H1 (cell line): ENCODE data around the gene SLC24A5. TPM values are rescaled to one million over a fixed set of nuclear protein-coding genes. Genes with fewer than 3 reads are reported as not detected.

Source experiments
- CTCF ChIA-PET: fragments of 300-600 bp; sonication (Branson Sonifier 250); formaldehyde crosslinking; loops from one replicate; lab custom pipeline; 2021; ENCODE audit not compliant: partially characterized antibody; lab: Charles Lee
- POLR2A ChIA-PET: fragments of 300-600 bp; sonication (Branson Sonifier 250); formaldehyde crosslinking; loops from one replicate; lab custom pipeline; 2021; ENCODE audit warnings: inconsistent platforms; ENCODE audit not compliant: partially characterized antibody; lab: Charles Lee
- DNase-seq, 2 experiments: peaks; one replicate each; pipeline versions ENCODE4 v3.0.0 to v3.0.0-alpha.2; 2010 to 2022; ENCODE audit warnings: low spot score in 2 of 2, low read depth in 1 of 2, mixed read lengths in 1 of 2
- FAIRE-seq: peaks from 2 replicates; lab custom pipeline; 2011; peaks lifted over from hg19 to GRCh38; lab: Jason Lieb, UNC
- H2AFZ ChIP-seq: 2 replicates; pipeline ENCODE4 v1.8.1; 2012; ENCODE audit warnings: low read length, inconsistent platforms
- H2AK5ac ChIP-seq: 2 replicates; pipeline ENCODE4 v1.6.1; 2013; ENCODE audit warnings: low read depth, low read length
- H2BK120ac ChIP-seq: replicated peaks from 2 replicates; pipeline ENCODE3; 2013; ENCODE audit warnings: low read depth, low read length, inconsistent platforms
- H2BK12ac ChIP-seq: 2 replicates; pipeline ENCODE4 v1.6.1; 2013; ENCODE audit warnings: low read depth, low read length
- H2BK15ac ChIP-seq: 2 replicates; pipeline ENCODE4 v1.6.1; 2013; ENCODE audit warnings: low read length
- H2BK20ac ChIP-seq: 2 replicates; pipeline ENCODE4 v1.6.1; 2013; ENCODE audit warnings: low read length
- H2BK5ac ChIP-seq: 2 replicates; pipeline ENCODE4 v1.6.1; 2013; ENCODE audit warnings: low read depth, low read length
- H3K14ac ChIP-seq: 2 replicates; pipeline ENCODE4 v1.6.1; 2013; ENCODE audit warnings: inconsistent platforms; ENCODE audit not compliant: insufficient read length
- H3K18ac ChIP-seq: 2 replicates; pipeline ENCODE4 v1.6.1; 2013; ENCODE audit warnings: low read length; ENCODE audit errors: extremely low read depth
- H3K23ac ChIP-seq: 2 replicates; pipeline ENCODE4 v1.6.1; 2013; ENCODE audit warnings: inconsistent platforms; ENCODE audit not compliant: insufficient read length
- H3K23me2 ChIP-seq: 2 replicates; pipeline ENCODE4 v1.6.1; 2013; ENCODE audit warnings: low read depth, low read length
- H3K27ac ChIP-seq: 2 replicates; pipeline ENCODE4 v1.6.1; 2011; ENCODE audit warnings: low read depth, low read length, inconsistent platforms
- H3K27me3 ChIP-seq, 4 experiments: replicated peaks in 1 of 4; 1 replicate in 1 of 4; 2 replicates in 3 of 4; pipeline versions ENCODE4 v1.6.1 to v1.8.1; 2011 to 2013; ENCODE audit warnings: low read length in 3 of 4, mild to moderate bottlenecking in 3 of 4, inconsistent platforms in 2 of 4, mixed read lengths in 2 of 4, moderate library complexity in 1 of 4; ENCODE audit not compliant: control insufficient read depth in 3 of 4, insufficient read depth in 3 of 4; ENCODE audit errors: extremely low read depth in 1 of 4
- H3K36me3 ChIP-seq, 4 experiments: 2 replicates each; pipeline versions ENCODE4 v1.6.1 to v1.8.1; 2011 to 2013; ENCODE audit warnings: mild to moderate bottlenecking in 4 of 4, low read length in 3 of 4, moderate library complexity in 2 of 4, control low read depth in 1 of 4, inconsistent platforms in 1 of 4; ENCODE audit not compliant: insufficient read depth in 4 of 4, control insufficient read depth in 2 of 4
- H3K4ac ChIP-seq: replicated peaks from 2 replicates; pipeline ENCODE3; 2013; ENCODE audit warnings: low read length, low read depth, mixed read lengths, inconsistent platforms; ENCODE audit not compliant: insufficient read length
- H3K4me1 ChIP-seq, 4 experiments: replicated peaks in 1 of 4; 1 replicate in 1 of 4; 2 replicates in 3 of 4; pipeline versions ENCODE4 v1.6.1 to v1.8.1; 2011 to 2013; ENCODE audit warnings: low read length in 3 of 4, inconsistent platforms in 2 of 4, mixed read lengths in 1 of 4; ENCODE audit not compliant: insufficient read depth in 4 of 4, control insufficient read depth in 3 of 4
- H3K4me2 ChIP-seq, 2 experiments: 2 replicates each; pipeline versions ENCODE4 v1.6.1 to v1.8.1; 2011 to 2013; ENCODE audit warnings: low read depth in 2 of 2, low read length in 2 of 2, control low read depth in 1 of 2, inconsistent platforms in 1 of 2, mild to moderate bottlenecking in 1 of 2; ENCODE audit not compliant: insufficient read depth in 1 of 2
- H3K4me3 ChIP-seq, 4 experiments: fragments of 200-600, 300-600 bp in 1 of 4; sonication (generic), shearing (Covaris generic), sonication (Bioruptor Twin) in 1 of 4; 2 replicates each; pipeline versions ENCODE4 v1.5.1 to v1.8.1; 2011 to 2016; ENCODE audit warnings: low read length in 4 of 4, low read depth in 3 of 4, control low read depth in 2 of 4, inconsistent platforms in 2 of 4, mild to moderate bottlenecking in 2 of 4, mixed read lengths in 1 of 4, moderate library complexity in 1 of 4; ENCODE audit not compliant: insufficient read depth in 2 of 4; ENCODE audit errors: extremely low read depth in 1 of 4
- H3K56ac ChIP-seq: replicated peaks from 2 replicates; pipeline ENCODE3; 2013; ENCODE audit warnings: low read depth, mild to moderate bottlenecking, mixed read lengths, low read length, inconsistent platforms; ENCODE audit not compliant: insufficient read length
- H3K79me1 ChIP-seq: 2 replicates; pipeline ENCODE4 v1.6.1; 2013; ENCODE audit warnings: low read depth, low read length, control low read depth
- H3K79me2 ChIP-seq, 2 experiments: 2 replicates each; pipeline versions ENCODE4 v1.6.1 to v1.8.1; 2012 to 2013; ENCODE audit warnings: low read length in 2 of 2, mild to moderate bottlenecking in 2 of 2, inconsistent platforms in 1 of 2; ENCODE audit not compliant: insufficient read depth in 2 of 2, control insufficient read depth in 1 of 2
- H3K9ac ChIP-seq, 4 experiments: replicated peaks in 1 of 4; 1 replicate in 1 of 4; 2 replicates in 3 of 4; pipeline versions ENCODE4 v1.6.1 to v1.8.1; 2011 to 2013; ENCODE audit warnings: low read depth in 3 of 4, low read length in 3 of 4, control low read depth in 2 of 4, mild to moderate bottlenecking in 2 of 4, moderate library complexity in 2 of 4, inconsistent platforms in 1 of 4; ENCODE audit errors: extremely low read depth in 1 of 4
- H3K9me3 ChIP-seq, 2 experiments: 2 replicates each; pipeline versions ENCODE4 v1.6.1 to v1.8.1; 2012 to 2013; ENCODE audit warnings: mild to moderate bottlenecking in 2 of 2, moderate library complexity in 2 of 2, control low read depth in 1 of 2, inconsistent platforms in 1 of 2, low read depth in 1 of 2, low read length in 1 of 2, mixed read lengths in 1 of 2; ENCODE audit not compliant: insufficient read depth in 2 of 2
- H4K20me1 ChIP-seq, 2 experiments: replicated peaks in 1 of 2; 2 replicates each; pipeline versions ENCODE3 to v1.8.1; 2011 to 2013; ENCODE audit warnings: inconsistent platforms in 2 of 2, low read length in 2 of 2, mild to moderate bottlenecking in 1 of 2; ENCODE audit not compliant: insufficient read depth in 2 of 2, control insufficient read depth in 1 of 2
- H4K5ac ChIP-seq: 2 replicates; pipeline ENCODE4 v1.6.1; 2013; ENCODE audit warnings: low read length, low read depth, mixed read lengths, inconsistent platforms; ENCODE audit not compliant: insufficient read length
- H4K8ac ChIP-seq: 2 replicates; pipeline ENCODE4 v1.8.0; 2013; ENCODE audit warnings: mild to moderate bottlenecking, moderate library complexity, low read length, inconsistent platforms; ENCODE audit not compliant: insufficient read depth; ENCODE audit errors: extremely low read depth
- H4K91ac ChIP-seq: replicated peaks from 2 replicates; pipeline ENCODE3; 2013; ENCODE audit warnings: low read length, mixed read lengths, inconsistent platforms; ENCODE audit not compliant: insufficient read length
- BACH1 ChIP-seq: IDR thresholded peaks from 2 replicates; pipeline ENCODE4 v1.6.1; 2012; ENCODE audit warnings: low read length, improper control_type of control experiment
- RXRA ChIP-seq: IDR thresholded peaks from 2 replicates; pipeline ENCODE4 v1.6.1; 2011; ENCODE audit warnings: low read depth, mild to moderate bottlenecking, low read length, moderate library complexity; ENCODE audit not compliant: insufficient read depth
- WGBS, 2 experiments: shearing (Covaris generic) in 1 of 2; methylation state at CpG; one replicate each; pipeline versions ENCODE4 v1.1.6 to v1.1.7; 2013 to 2015; ENCODE audit warnings: low lambda C conversion rate in 2 of 2, mixed read lengths in 2 of 2, inconsistent platforms in 1 of 2, low coverage in 1 of 2, missing lambda C conversion rate in 1 of 2; ENCODE audit not compliant: insufficient replicate concordance in 2 of 2, insufficient coverage in 1 of 2, insufficient read length in 1 of 2; ENCODE audit errors: extremely low coverage in 1 of 2, missing lambda C conversion rate in 1 of 2; 5-methylcytosine and 5-hydroxymethylcytosine counted together
- polyA plus RNA-seq, 7 experiments: library from polyadenylated mRNA; depleted of rRNA in 3 of 7; stranded (reverse) in 5 of 7; unstranded in 2 of 7; fragments of >200 nt in 5 of 7; fragments of 200-250 nt in 2 of 7; gene quantifications; 1 replicate in 5 of 7; 2 replicates in 1 of 7; 4 replicates in 1 of 7; pipeline versions ENCODE4 v1.2.1 to v1.2.3, GENCODE V29; 2011 to 2013; ENCODE audit warnings: missing spikeins in 2 of 7, mixed read lengths in 2 of 7
- total RNA-seq: library from RNA; stranded (reverse); fragmentation: NEBNext Ultra II Directional; extraction: Animal tissue kit (Norgen Biotek cat#: 25700); gene quantifications from 2 replicates; pipeline ENCODE4 v1.2.1, GENCODE V29; 2021

Gene SLC24A5
- total and polyA plus RNA-seq, 2 of the 8 experiments (the other 6 are each of a cell fraction or from before 2014, with no cell fraction given): not detected

- Histone ChIP-seq H3K4me1 (no peaks in the 10 kb centered on the region), H2BK120ac (no peak overlapping the region), H3K27ac (no peak overlapping the region), H3K9ac (no peak overlapping the region), H3K79me2 (no peaks in the 10 kb centered on the region), H3K56ac (no peak overlapping the region), H2AFZ (no peak overlapping the region), H2AK5ac (no peak overlapping the region), H3K27me3 (no peaks in the 10 kb centered on the region), H4K5ac (no peak overlapping the region), H2BK15ac (no peak overlapping the region), H2BK12ac (no peak overlapping the region), H3K23ac (no peak overlapping the region), H3K4ac (no peak overlapping the region)
- WGBS, 2 experiments: 92% methylated on average over 6 of the region's 6 CpGs; no CpG with 5 or more reads in 1 of the 2 experiments
- ChIA-PET POLR2A (no interaction called here), CTCF (interaction anchor here (0.7 kb wide), 1 partner anchor 9 kb away, joined by 3 read pairs; no protein-coding TSS in a partner anchor)
- TF ChIP-seq RXRA: no peak
- TF ChIP-seq BACH1: no peak
- TF ChIP-seq, all 59 proteins: peak for 0
- no peak overlapping the region for H3K4me3 ChIP-seq
- H3K4me2 ChIP-seq: no peak overlapping the region
- no peaks in the 10 kb centered on the region for H3K9me3 ChIP-seq
- FAIRE-seq (no peak), DNase-seq (no peak)
- no peaks in the 10 kb centered on the region for H3K36me3 ChIP-seq
- H3K23me2 ChIP-seq: no peaks in the 10 kb centered on the region; the same call in 1 of the 2 replicates
- no peak overlapping the region for H4K8ac ChIP-seq
- no peak overlapping the region for H3K18ac ChIP-seq
- no peak overlapping the region for H3K14ac ChIP-seq
- no peaks in the 10 kb centered on the region for H3K79me1 ChIP-seq
- H2BK5ac ChIP-seq: no peak overlapping the region
- H4K91ac ChIP-seq: no peak overlapping the region
- no peak overlapping the region for H2BK20ac ChIP-seq
- H4K20me1 ChIP-seq: no peaks in the 10 kb centered on the region
These were observed 19.3 kb upstream of the SLC24A5 start for GRCh38 chr15:48101376-48101961.
